ENCODE results near the gene WFDC10B. TPM values are rescaled to one million over a fixed set of nuclear protein-coding genes. Genes with fewer than 3 reads are reported as not detected.
"Not testable (repeated sequence)": the region's sequence is repeated elsewhere in the genome, so short reads cannot be mapped to it uniquely, and the experiment has no call there.

The WFDC10B gene
- under 1 TPM in 1 of 2 donors, not detected in 1; 0.48 TPM for total RNA-seq
- long read RNA-seq, donor 1 = 0 reads
- long read RNA-seq, donor 2, partial matches to known transcripts = 0 of 3 reads
- long read RNA-seq, donor 2, other reads (novel, unspliced or antisense) = 3 of 3 reads

DNA sequence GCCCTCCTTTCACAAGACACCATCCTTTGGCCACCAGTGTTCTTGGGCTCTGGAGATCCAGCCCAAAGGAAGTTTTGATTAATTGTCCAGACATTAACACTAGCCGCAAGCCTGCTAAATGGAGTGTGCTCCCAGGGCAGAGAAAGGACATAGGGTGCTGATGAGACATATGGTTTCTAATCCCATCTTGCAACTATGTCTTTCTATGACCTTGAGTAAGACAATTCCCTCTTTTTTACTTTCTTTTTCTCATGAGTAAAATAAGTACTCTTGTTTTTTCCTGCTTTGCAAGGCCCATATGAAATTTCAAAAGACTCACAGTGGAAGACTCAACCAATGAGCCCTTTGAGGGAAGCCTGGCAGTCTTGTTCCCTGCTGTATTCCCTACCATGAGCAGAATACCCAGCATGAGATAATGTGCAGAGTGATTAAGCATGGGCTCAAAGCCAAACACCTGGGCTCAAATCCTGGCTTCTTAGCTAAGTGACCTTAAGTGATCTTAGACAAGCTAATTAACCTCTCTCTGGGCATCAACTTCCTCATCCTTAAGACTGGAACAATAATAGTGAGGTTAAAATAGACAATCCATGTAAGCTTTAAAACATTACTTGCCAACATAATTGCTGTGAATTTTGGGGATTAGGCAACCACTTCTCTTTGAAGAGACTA, at the start of gene WFDC10B:
WFDC10B (minus strand) TSS at position 51 of the 669 bp plus-strand sequence. CDS start 19,027 bp downstream, outside the sequence.
- intact Hi-C loops (cut with DNase I) = loop anchor here in 1 of 2 donors (5.0 kb wide), 1 partner anchor 1443 kb away; no protein-coding TSS in a partner anchor
- DNase-seq (ENCODE audit: low spot score) = no peak

DNA sequence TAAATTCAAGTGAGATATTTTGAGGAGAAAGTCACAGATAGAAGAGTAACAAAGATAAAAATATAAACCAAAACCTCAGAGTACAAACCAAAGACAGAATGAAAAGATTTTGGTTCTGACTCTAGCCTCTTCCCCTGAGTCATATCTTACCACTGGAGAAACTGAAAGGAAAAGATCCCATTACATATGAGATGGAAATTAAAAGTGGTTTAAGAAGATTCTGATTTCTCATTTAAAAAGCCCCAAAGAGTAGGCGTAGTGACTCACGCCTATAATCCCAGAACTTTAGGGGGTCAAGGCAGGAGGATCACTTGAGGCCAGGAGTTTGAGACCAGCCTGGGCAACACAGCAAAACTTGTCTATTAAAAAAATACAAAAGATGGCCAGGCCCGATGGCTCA, 47.9 kb upstream of the WFDC10B start:
- no peak for DNase-seq (ENCODE audit: low spot score)
- intact Hi-C loops (cut with DNase I) = no loop called here

DNA sequence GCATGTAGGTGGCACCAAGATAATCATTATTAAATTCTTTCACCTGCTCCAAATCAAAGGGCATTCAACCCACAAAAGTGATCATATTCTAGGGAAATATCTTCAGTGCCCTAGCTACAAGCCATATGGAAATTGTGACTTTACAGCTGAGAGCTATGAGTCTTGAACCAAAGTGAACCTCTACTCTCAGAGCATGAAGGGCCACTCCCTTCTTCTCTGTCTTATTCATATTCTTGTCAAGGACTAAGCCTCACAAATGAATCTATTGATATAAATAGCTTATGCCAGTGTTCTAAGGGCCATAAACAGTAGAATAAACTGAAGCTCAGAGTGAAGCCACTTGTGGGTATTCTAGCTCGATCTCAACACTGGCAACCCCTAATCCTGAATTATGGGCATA, 46.9 kb upstream of the WFDC10B start:
- no peak for DNase-seq (ENCODE audit: low spot score)
- intact Hi-C loops (cut with DNase I) = no loop called here

DNA sequence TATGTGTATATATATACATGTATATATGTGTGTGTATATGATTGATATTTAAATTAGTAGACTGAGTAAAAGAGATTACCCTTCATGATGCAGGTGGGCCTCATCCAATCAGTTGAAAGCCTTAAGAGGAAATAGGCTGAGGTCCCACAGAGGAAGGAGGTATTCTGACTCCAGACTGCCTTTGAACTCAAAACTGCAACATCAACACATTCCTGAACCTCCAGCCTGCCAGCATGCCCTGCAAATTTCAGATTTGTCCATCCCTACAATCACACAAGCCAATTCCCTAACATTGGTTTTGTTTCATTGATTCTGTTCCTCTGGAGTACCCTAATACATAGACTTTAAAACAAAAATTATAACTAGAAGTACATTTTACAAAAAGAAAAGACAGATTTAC, 40.2 kb upstream of the WFDC10B start:
- DNase-seq (ENCODE audit: low spot score) = no peak
- intact Hi-C loops (cut with DNase I) = no loop called here

DNA sequence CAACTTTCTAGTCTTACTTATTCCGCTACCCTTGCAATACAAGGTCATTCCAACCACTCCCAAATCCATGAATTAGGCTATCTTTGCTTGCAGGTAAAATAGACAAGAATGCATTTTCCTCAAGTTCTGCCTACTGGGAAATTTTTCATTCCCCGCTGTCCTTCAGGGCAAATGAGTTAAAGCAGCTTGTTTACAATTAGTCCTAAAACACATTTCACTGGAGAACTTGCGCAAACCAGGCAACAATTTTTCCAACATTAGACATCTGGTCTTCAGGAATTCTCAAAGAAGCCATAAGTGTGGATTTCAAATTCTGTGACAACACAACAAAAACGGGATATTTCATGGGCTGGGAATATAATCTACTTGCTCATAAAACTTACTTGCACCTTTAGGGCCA, 37.8 kb upstream of the WFDC10B start:
- DNase-seq (ENCODE audit: low spot score) = no peak
- intact Hi-C loops (cut with DNase I) = no loop called here

DNA sequence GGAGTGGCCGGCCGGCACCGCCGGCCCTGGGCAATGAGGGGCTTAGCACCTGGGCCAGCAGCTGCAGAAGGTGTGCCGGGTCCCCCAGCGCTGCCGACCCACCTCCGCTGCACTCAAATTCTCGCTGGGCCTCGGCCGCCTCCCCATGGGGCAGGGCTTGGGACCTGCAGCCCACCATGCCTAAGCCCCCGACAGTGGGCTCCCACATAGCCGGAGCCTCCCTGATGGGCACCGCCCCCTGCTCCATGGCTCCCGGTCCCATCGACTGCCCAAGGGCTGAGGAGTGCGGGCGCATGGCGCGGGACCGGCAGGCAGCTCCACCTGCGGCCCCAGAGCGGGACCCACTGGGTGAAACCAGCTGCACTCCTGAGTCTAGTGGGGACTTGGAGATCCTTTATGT, 31.2 kb upstream of the WFDC10B start:
- intact Hi-C loops (cut with DNase I) = no loop called here

DNA sequence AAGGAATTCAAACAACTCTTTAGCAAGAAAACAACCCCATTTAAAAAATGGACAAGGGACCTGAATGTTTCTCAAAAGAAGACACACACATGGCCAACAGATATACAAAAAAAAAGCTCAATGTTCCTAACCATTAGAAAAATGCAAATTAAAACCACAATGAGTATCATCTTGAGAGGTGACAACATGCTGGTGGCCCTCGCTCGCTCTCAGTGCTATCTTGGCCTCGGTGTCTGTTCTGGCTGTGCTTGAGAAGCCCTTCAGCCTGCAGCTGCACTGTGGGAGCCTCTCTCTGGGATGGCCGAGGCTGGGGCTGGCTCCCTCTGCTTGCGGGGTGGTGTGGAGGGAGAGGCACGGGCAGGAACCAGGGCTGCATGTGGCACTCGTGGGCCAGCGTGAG, 30.7 kb upstream of the WFDC10B start:
- intact Hi-C loops (cut with DNase I) = no loop called here

More for the DNA sequence above, 31.2 kb upstream of the WFDC10B start:
- DNase-seq (ENCODE audit: low spot score) = no peak

DNA sequence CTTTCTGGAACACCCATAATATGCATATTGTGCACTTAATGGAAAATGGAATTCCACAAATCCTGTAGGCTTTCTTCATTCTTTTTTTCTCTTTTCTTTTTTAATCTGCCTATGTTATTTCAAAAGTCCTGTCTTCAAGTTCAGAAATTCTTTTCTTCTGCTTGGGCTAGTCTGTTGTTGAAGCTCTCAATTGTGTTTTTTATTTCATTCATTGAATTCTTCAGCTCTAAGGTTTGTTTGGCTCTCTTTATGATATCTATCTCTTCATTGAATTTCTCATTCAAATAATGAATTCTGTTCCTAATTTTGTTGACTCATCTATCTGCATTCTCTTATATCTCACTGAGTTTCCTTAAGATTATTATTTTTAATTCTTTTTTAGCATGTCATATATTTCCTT, 27.4 kb upstream of the WFDC10B start:
- intact Hi-C loops (cut with DNase I) = no loop called here
- no peak for DNase-seq (ENCODE audit: low spot score)

More for the DNA sequence above, 30.7 kb upstream of the WFDC10B start:
- DNase-seq (ENCODE audit: low spot score) = no peak

DNA sequence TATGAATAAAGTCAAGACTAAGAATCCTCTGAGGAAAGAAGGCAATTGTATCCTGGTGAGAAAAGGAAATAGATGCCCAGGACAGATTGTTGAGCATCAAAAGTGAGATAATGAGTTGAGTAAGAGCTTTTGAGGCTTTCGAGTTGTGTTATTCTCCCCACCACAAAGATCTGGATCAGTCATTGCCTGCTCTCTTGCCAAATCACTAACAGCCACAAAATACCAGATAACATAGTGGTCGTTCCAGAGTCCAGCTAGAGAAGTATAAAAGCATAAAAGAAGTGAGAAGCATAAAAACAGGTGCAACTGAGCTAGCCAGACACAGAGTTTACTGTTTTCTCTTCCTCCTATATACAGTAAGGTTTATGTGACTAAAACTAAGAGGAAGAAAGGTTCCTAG, 22.2 kb upstream of the WFDC10B start:
- DNase-seq (ENCODE audit: low spot score) = no peak
- intact Hi-C loops (cut with DNase I) = no loop called here

DNA sequence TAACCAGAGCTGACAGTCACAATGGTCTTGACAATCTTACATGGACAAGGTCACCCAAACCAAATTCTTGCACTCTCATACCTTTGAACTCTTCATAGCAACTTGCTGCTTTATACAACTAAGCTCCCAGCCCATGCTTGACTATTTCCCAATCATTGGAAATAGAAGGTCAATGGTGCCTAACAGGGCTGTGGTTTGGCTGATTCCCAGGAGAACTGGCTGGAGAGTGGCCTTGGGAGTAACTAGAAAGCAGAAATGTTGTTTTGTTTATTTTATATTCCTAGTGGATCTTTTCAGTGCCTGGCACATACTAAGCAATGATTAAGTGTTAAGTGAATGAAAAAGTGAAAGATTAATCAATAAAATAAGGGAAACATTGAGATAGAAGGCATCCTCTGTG, 20.3 kb upstream of the WFDC10B start:
- DNase-seq (ENCODE audit: low spot score) = no peak
- intact Hi-C loops (cut with DNase I) = no loop called here

DNA sequence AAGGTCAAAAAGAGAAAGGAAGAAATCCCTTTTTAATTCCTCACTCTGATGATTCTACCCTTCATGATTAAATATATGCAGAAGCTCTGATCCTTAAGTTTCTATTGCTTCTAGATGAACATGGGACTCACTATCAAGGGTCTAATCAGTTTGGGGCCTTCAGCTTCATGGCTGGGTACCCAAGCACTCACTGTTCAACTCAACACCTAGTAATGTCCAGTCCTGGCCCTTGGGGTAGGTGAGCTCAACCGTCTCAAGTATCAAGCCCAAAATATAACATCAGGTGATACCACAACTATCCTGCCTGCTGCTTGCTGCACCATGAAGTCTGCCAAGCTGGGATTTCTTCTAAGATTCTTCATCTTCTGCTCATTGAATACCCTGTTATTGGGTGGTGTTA, 17.2 kb upstream of the WFDC10B start, which contains the start of gene SPINT4:
SPINT4 (plus strand) TSS at position 301 of the 400 bp plus-strand sequence; CDS start at position 322, 21 bp downstream.
- no peak for DNase-seq (ENCODE audit: low spot score)
- intact Hi-C loops (cut with DNase I) = no loop called here

DNA sequence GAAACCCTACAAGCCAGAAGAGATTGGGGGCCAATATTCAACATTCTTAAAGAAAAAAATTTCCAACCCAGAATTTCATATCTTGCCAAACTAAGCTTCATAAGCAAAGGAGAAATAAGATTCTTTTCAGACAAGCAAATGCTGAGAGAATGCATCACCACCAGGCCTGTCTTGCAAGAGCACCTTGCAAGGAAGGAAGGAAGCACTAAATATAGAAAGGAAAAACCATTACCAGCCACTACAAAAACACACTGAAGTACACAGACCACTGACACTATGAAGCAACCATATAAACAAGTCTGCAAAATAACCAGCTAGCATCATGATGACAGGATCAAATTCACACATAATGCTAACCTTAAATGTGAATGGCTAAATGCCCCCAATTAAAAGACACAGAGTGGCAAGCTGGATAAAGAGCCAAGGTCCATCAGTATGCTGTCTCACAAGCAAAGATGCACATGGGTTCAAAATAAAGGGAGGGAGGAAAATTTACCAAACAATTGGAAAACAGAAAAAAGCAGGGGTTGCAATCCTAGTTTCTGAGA, 11.4 kb upstream of the WFDC10B start:
- DNase-seq (ENCODE audit: low spot score); intact Hi-C loops (cut with DNase I): not testable (repeated sequence)

DNA sequence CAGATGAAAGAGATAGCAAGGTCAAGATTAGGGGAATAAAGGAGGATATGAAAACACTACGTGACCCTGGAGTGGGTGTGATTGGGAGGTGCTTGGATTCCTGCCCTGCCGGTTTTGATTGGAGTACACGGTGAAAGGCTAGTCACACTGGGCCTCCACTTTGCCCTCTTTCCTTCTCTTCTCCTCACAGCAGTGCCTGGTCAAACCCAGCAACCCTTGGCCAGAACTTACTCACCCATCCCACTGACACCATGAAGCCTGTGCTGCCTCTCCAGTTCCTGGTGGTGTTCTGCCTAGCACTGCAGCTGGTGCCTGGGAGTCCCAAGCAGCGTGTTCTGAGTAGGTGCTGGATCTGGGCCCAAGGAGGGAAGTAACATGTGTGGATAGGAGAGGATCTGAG, 2.9 kb downstream of the WFDC10B start, which contains the start of gene WFDC13:
WFDC13 (plus strand) TSS at position 166 of the 400 bp plus-strand sequence; CDS start at position 252, 86 bp downstream.
- intact Hi-C loops (cut with DNase I) = no loop called here
- DNase-seq (ENCODE audit: low spot score) = no peak

DNA sequence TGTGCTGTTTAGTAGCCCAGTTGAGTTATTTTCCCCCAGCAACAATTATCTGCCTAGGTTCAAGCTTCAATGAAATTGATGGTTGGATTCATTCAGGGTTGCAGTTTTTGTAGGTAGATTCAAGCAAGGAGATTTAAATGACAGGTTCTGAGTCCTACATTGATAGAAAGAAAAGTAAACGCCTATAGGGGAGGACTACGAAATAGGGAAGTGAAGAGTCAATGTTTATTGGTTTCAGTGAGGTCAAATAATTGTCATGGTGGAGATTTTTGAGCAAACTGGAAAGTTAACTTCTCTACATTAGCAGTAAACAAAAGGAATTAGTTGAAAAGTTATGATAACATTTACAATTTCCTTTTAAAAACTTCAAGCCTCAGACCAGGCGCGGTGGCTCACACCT, 3.7 kb downstream of the WFDC10B start:
- intact Hi-C loops (cut with DNase I) = no loop called here
- no peak for DNase-seq (ENCODE audit: low spot score)

DNA sequence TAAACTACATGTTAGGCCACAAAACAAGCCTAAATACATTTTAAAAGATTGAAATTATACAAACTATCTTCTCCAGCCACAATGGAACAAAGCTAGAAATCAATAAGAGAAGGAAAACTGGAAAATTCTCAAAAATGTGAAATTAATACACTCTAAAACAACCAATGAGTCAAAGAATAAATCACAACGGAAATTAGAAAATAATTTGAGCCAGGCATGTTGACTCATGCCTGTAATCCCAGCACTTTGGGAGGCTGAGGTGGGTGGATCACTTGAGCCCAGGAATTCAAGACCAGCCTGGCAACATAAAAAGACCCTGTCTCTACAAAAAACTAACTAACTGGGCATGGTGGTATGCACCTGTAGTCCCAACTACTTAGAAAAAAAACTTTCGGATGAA, 9.3 kb downstream of the WFDC10B start:
- intact Hi-C loops (cut with DNase I) = no loop called here
- DNase-seq (ENCODE audit: low spot score) = no peak

DNA sequence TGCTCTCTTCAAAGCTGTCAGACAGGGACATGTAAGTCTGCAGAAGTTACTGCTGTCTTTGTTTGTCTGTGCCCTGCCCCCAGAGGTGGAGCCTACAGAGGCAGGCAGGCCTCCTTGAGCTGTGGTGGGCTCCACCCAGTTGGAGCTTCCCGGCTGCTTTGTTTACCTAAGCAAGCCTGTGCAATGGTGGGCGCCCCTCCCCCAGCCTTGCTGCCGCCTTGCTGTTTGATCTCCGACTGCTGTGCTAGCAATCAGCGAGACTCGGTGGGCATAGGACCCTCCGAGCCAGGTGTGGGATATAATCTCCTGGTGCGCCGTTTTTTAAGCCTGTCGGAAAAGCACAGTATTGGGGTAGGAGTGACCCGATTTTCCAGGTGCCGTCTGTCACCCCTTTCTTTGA, 11.5 kb downstream of the WFDC10B start:
- intact Hi-C loops (cut with DNase I); DNase-seq (ENCODE audit: low spot score): not testable (repeated sequence)

DNA sequence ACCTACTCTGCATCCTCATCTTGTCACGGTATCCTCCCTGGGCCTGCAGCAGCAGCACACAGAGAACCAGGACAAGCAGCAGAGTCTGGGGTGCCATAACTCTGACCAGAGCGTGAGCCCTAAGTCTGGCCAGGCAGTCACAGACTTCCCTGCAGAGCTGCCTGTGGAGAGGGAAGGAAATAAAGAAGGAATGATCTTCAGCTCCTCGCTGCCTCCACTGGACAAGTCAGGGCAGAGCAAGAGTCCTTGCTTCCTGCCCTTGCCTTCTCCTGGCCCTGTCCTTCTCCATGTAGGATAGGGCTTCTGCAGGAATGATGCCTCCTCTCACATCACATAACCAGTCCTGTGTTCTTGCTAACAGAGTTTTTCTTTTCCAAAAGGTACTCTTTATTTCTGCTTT, 18.9 kb downstream of the WFDC10B start:
- no peak for DNase-seq (ENCODE audit: low spot score)
- intact Hi-C loops (cut with DNase I) = no loop called here

DNA sequence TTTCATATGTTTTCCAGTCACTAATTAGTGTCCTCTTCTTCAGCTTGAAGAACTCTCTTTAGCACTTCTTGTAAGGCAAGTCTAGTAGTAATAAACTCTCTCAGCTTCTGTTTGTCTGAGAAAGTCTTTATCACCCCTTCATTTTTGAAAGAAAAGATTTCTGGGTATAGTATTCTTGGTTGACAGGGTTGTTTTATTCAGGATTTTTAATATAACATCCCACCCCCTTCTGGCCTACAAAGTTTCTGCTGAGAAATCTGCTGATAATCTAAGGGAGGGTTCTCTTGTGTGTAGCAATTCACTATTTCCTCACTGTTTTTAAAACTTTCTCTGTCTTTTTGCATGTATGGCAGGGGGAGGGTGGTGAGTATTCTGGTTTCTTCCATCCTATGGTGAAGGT, 25.2 kb downstream of the WFDC10B start:
- DNase-seq (ENCODE audit: low spot score) = no peak
- intact Hi-C loops (cut with DNase I) = no loop called here

DNA sequence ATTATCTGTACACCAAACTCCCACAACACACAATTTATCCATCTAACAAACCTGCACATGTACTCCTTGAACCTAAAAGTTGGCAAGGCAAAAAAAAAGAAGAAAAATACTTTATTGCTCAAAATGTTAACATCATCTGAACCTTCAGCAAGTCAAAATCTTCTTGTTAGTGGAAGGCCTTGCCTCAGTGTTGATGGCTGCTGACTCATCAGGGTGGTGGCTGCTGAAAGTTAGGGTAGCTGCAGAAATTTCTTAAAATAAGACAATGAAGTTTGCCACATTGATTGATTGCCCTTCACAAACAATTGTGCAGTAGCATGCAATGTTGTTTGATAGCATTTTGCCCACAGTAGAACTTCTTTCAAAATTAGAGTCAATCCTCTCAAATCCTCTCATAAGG, 32.1 kb downstream of the WFDC10B start:
- intact Hi-C loops (cut with DNase I) = no loop called here
- DNase-seq (ENCODE audit: low spot score) = no peak

DNA sequence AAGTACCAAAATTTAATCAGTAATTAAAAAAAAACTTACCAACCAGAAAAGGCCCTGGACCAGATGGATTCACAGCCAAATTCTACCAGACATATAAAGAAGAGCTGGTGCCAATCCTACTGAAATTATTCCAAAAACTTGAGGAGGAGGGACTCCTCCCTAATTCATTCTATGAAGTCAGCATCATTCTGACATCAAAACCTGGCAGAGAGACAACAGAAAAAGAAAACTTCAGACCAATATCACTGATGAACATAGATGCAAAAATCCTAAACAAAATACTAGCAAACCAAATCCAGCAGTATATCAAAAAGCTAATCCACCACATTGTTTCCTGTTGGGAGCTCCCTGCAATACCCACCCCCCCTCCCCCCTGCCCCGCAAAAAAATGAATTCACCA, 34.7 kb downstream of the WFDC10B start, which contains the start of gene WFDC11:
WFDC11 (minus strand) TSS at position 101 of the 400 bp plus-strand sequence. CDS start 19,639 bp downstream, outside the sequence.
- intact Hi-C loops (cut with DNase I) = no loop called here
- no peak for DNase-seq (ENCODE audit: low spot score)

DNA sequence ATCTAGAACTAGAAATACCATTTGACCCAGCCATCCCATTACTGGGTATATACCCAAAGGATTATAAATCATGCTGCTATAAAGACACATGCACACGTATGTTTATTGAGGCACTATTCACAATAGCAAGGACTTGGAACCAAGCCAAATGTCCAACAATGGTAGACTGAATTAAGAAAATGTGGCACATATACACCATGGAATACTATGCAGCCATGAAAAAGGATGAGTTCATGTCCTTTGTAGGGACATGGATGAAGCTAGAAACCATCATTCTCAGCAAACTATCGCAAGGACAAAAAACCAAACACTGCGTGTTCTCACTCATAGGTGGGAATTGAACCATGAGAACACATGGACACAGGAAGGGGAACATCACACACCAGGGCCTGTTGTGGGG, 47.8 kb downstream of the WFDC10B start:
- intact Hi-C loops (cut with DNase I) = loop anchor here in 1 of 2 donors (10.0 kb wide), 1 partner anchor 1528 kb away; no protein-coding TSS in a partner anchor
- not testable (repeated sequence) for DNase-seq (ENCODE audit: low spot score)
